Measurements from ENCODE around the gene RHBDL1.
A peak's percentile ranks its signal among the peaks of the same experiment; 100 is the strongest.

The RHBDL1 gene

GRCh38 chr16:720447-720989 is 45.0 kb downstream of the RHBDL1 start:
- H3K4me3 ChIP-seq (ENCODE audit: low read depth, low read length): peak overlapping the region; percentile 60
- DNase-seq (ENCODE audit: low read depth): peak; percentile 90
- TF ChIP-seq MYC (IDR thresholded peaks at IDR 0.05; ENCODE audit: low read depth, low read length) (peak; percentile 42), CTCF (IDR thresholded peaks at IDR 0.05; ENCODE audit: low read depth, low read length) (peak; percentile 22), POLR2A (IDR thresholded peaks at IDR 0.05; ENCODE audit: extremely low read depth, insufficient read length) (no peak)
- TF ChIP-seq, protein P1, sequence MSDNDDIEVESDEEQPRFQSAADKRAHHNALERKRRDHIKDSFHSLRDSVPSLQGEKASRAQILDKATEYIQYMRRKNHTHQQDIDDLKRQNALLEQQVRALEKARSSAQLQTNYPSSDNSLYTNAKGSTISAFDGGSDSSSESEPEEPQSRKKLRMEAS (IDR thresholded peaks at IDR 0.05; ENCODE audit: low read depth, low read length): 0 out of 2 replicates have a peak, but pooled peaks have one; percentile 40

- peak; percentile 89 for DNase-seq (ENCODE audit: low read depth)
- H3K4me3 ChIP-seq (ENCODE audit: low read depth, low read length): peak within 1 kb of the TSS; percentile 60
- TF ChIP-seq, protein P1 (IDR thresholded peaks at IDR 0.05; ENCODE audit: low read depth, low read length): peak; percentile 86
- TF ChIP-seq CTCF (IDR thresholded peaks at IDR 0.05; ENCODE audit: low read depth, low read length): no peak
- TF ChIP-seq POLR2A (IDR thresholded peaks at IDR 0.05; ENCODE audit: extremely low read depth, insufficient read length): peak; percentile 74
- TF ChIP-seq MYC (IDR thresholded peaks at IDR 0.05; ENCODE audit: low read depth, low read length): no peak; the same call in 1 of the 2 replicates
Observed at GRCh38 chr16:720990-721764, 45.7 kb downstream of the RHBDL1 start, which contains the start of gene ANTKMT. TSS of gene ANTKMT (plus strand) at chr16:721146. CDS start at chr16:721275, 129 bp downstream.

GRCh38 chr16:721765-722540 is 46.5 kb downstream of the RHBDL1 start:
- no peak for DNase-seq (ENCODE audit: low read depth)
- H3K4me3 ChIP-seq (ENCODE audit: low read depth, low read length): peak overlapping the region; percentile 30

DNA sequence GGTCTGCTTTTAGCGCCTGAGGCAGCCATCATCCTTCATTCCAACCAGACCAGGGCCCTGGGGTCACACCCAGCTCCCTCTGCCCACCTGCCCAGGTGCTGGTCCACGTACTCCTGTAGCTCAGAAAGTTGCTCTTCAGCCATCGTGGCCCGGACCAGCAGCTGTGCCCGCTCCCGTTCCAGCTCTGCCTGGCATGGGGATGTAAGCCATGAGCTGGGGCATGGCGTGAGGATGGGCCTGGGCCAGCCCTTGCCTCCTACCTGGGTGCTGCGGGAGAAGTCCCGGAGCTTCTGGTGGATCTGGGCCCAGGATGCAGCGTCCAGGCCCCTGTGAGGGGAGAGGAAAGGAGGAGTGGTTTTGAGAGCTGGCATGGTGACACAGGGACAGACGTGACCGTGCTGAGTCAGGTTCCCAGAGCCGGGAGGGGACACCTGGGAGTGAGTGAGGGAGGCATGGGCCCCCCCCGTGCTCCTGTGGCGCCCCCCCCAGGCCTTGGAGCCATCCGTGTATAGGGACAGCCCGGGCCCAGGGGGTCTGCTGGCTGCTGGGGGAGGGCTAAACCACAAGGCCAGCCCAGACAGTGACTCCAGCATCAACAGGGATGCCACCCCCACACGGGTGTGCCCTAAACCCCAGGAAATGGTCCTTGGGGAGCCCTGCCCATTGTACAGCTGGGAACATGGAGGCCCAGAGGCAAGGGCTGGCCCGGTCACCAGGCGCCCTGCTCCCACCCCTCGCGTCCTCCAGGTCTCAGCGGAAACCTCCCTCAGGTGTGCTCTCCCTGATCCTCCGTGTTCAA is 47.6 kb downstream of the RHBDL1 start:
- DNase-seq (ENCODE audit: low read depth): no peak
- TF ChIP-seq, protein P1 (IDR thresholded peaks at IDR 0.05; ENCODE audit: low read depth, low read length): no peak
- no peak for TF ChIP-seq CTCF (IDR thresholded peaks at IDR 0.05; ENCODE audit: low read depth, low read length)
- no peak for TF ChIP-seq MYC (IDR thresholded peaks at IDR 0.05; ENCODE audit: low read depth, low read length)
- H3K4me3 ChIP-seq (ENCODE audit: low read depth, low read length): no peak overlapping the region

More at GRCh38 chr16:721765-722540, 46.5 kb downstream of the RHBDL1 start:
- TF ChIP-seq MYC (IDR thresholded peaks at IDR 0.05; ENCODE audit: low read depth, low read length) (no peak), CTCF (IDR thresholded peaks at IDR 0.05; ENCODE audit: low read depth, low read length) (no peak), POLR2A (IDR thresholded peaks at IDR 0.05; ENCODE audit: extremely low read depth, insufficient read length) (no peak)
- TF ChIP-seq, protein P1 (IDR thresholded peaks at IDR 0.05; ENCODE audit: low read depth, low read length): no peak

DNA sequence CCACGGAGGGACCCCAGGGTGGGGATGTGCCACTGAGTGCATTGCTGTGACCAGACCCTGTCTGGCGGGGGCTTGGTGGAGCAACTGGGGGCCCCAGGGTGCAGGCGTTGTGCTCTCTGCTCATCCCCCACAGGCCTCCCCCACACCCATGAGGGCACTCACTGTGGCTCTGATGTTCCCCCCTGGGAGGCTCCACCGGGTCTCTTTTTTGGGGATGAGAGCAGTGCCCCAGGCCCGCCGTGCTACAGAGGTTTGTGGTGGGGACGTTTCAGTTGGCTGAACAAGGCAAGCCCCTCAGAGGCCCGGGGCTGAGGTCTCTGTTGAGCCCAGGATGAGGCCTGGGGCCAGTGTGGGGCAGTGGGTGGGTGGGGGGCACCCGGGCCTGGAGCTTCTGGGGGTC is 48.2 kb downstream of the RHBDL1 start:
- DNase-seq (ENCODE audit: low read depth): no peak

More for the DNA sequence above, 48.2 kb downstream of the RHBDL1 start:
- no peak overlapping the region for H3K4me3 ChIP-seq (ENCODE audit: low read depth, low read length)
- TF ChIP-seq MYC (IDR thresholded peaks at IDR 0.05; ENCODE audit: low read depth, low read length) (no peak), POLR2A (IDR thresholded peaks at IDR 0.05; ENCODE audit: extremely low read depth, insufficient read length) (no peak), CTCF (IDR thresholded peaks at IDR 0.05; ENCODE audit: low read depth, low read length) (no peak)
- TF ChIP-seq, protein P1 (IDR thresholded peaks at IDR 0.05; ENCODE audit: low read depth, low read length): no peak
